Subcutaneous adipose tissue (tissue), 4 donors: ENCODE data around the gene FAM3C. TPM values are rescaled to one million over a fixed set of nuclear protein-coding genes. Genes with fewer than 3 reads are reported as not detected.

ENCODE experiments used
- total RNA-seq, 4 donors: library from RNA; depleted of rRNA; stranded (reverse); fragments of >200 nt; gene quantifications; one replicate each; pipeline ENCODE4 v1.1.0, GENCODE V29; 2016
- TF ChIP-seq, protein P1 (sequence below): fragments of 450-650 bp; IDR thresholded peaks from one replicate; pipeline ENCODE4 v1.5.1; 2016; ENCODE audit warnings: low read depth, mild to moderate bottlenecking, control low read depth, antibody characterized with exemption, moderate library complexity

FAM3C gene
- total RNA-seq, 4 donors from 2014 or later = 29.6 to 54.0 (median 41.1) TPM

DNA sequence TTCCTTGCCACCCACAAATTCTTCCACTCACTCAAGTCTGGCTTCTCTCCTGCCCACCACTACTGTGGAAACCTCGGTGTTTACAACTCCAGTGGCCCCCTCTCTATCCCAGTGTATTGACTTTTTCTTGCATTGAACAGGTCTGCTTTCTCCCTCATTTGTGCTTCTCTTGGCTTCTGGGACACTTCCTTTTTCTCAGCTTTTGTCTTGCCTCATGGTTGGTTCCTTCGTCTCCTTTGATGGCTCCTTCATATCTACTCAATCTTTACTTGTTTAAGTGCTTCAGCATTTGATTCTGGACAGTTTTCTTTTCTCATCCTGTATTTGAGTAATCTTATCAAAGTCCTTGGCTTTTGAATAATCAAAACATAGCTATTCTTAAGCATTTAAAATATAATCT lies 35.9 kb upstream of the FAM3C start:
- TF ChIP-seq, protein P1, sequence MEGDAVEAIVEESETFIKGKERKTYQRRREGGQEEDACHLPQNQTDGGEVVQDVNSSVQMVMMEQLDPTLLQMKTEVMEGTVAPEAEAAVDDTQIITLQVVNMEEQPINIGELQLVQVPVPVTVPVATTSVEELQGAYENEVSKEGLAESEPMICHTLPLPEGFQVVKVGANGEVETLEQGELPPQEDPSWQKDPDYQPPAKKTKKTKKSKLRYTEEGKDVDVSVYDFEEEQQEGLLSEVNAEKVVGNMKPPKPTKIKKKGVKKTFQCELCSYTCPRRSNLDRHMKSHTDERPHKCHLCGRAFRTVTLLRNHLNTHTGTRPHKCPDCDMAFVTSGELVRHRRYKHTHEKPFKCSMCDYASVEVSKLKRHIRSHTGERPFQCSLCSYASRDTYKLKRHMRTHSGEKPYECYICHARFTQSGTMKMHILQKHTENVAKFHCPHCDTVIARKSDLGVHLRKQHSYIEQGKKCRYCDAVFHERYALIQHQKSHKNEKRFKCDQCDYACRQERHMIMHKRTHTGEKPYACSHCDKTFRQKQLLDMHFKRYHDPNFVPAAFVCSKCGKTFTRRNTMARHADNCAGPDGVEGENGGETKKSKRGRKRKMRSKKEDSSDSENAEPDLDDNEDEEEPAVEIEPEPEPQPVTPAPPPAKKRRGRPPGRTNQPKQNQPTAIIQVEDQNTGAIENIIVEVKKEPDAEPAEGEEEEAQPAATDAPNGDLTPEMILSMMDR = no peak

DNA sequence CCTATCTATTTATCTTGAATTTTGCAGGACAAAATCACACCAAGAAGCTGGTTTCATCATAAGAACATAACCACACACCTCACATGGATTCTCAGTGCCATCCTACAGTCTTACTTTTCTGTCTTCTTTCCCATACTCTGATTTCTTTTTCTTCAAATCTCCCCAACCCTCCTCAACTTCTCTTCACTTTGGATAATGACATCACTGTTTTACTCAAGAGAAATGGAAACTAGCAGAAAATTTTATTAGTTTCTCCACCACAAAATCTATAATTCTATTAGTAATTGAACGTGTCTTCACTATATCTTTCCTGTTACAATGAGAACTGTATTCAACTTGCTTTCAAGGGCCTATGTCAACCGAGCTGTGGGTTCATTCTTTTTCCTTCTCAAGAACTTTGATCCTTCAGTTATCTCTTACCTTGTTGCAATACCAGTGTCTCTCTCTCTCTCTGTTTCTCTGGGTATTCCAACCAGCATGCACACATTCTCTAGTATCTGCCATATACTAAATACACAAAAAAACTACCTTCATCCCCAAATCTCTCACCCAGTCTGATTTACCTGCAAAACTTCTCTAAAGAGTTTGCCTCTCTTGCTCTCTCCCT lies 35.4 kb upstream of the FAM3C start:
- TF ChIP-seq, protein P1 = no peak

DNA sequence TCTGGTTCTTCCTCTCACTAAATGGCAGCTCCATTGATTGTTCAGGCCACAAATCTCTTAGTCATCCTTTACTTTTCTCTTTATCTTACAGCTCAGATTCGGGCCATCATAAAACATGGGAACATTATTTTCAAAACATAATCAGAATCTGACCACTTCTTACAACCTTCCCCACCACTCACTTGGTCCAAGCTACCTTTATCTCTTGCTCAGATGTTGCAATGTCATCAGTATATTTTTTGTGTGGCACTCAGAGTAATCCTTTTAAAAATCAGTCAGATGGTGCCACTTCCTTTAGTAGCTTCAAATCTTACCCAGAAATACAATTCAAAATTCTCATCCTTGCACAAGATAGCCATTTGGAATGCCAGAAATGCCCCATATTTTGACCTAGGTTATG lies 34.5 kb upstream of the FAM3C start:
- TF ChIP-seq, protein P1 = no peak

- TF ChIP-seq, protein P1 = no peak
Measured at GRCh38 chr7:121429798-121430197, 33.7 kb upstream of the FAM3C start.

DNA sequence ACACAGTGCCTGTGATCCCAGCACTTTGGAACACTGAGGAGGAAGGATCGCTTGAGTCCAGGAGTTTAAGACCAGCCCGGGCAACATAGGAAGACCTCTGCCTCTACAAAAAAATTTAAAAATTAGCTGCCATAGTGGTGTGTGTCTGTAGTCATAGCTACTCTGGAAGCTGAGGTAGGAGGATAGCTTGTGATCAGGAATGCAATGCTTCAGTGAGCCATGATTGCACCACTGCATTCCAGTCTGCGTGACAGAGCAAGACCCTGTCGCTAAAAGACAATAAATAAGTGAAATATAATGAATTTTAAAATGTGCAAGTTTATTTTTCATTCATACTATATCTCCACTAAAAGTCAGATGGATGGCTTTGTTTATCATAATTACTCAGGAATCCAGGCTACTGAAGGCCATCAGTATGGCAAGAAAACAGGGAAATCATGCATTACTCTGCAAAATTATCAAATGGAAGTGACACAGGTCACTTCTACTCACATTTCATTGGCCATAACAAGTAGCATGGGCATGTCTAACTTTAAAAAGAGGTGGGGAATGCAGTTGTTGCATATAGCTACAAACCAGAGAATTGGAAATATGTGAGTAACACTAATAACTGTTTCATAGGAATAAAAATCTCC lies 32.9 kb upstream of the FAM3C start:
- TF ChIP-seq, protein P1 = no peak

- TF ChIP-seq, protein P1 = no peak
Measured at GRCh38 chr7:121420976-121421375, 24.9 kb upstream of the FAM3C start.

GRCh38 chr7:121419201-121420148 lies 23.4 kb upstream of the FAM3C start:
- TF ChIP-seq, protein P1 = no peak
